OCI-LY1 (cell line): ENCODE data around the gene NDUFS7.

ENCODE experiments used
- EZH2 ChIP-seq: fragments of 200-600 bp; sonication (generic), shearing (Covaris generic); IDR thresholded peaks from 2 replicates; pipeline ENCODE4 v1.8.0; 2017; ENCODE audit warnings: borderline replicate concordance, mixed run types, mild to moderate bottlenecking, antibody characterized with exemption, low read length, moderate library complexity, mixed read lengths
- TF ChIP-seq, protein P1 (sequence below): fragments of 200-600 bp; sonication (generic), shearing (Covaris generic); IDR thresholded peaks from 2 replicates; pipeline ENCODE4 v1.5.1; 2017; ENCODE audit warnings: mild to moderate bottlenecking, antibody characterized with exemption, low read length, moderate library complexity, mixed read lengths

DNA sequence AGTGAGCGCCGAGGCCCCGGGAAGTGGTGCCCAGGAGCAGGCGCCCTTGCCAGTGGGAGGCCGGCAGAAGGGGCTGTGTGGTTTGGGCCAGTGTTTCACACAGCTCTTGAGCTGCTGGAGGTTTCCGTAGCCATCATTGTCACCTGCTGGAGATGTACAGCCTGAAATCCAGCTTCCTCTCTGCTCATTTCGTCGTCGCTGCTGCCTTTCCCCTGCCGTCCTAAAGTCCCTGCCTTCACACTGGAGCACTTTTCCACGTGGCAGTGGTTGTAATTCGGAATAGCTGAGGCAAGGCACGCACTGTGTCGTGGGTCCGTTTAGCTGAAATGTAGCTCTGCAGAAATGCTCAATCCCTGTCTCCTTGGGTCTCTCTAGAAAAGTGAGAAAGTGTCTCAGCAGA is 36.9 kb downstream of the NDUFS7 start:
- TF ChIP-seq, protein P1, sequence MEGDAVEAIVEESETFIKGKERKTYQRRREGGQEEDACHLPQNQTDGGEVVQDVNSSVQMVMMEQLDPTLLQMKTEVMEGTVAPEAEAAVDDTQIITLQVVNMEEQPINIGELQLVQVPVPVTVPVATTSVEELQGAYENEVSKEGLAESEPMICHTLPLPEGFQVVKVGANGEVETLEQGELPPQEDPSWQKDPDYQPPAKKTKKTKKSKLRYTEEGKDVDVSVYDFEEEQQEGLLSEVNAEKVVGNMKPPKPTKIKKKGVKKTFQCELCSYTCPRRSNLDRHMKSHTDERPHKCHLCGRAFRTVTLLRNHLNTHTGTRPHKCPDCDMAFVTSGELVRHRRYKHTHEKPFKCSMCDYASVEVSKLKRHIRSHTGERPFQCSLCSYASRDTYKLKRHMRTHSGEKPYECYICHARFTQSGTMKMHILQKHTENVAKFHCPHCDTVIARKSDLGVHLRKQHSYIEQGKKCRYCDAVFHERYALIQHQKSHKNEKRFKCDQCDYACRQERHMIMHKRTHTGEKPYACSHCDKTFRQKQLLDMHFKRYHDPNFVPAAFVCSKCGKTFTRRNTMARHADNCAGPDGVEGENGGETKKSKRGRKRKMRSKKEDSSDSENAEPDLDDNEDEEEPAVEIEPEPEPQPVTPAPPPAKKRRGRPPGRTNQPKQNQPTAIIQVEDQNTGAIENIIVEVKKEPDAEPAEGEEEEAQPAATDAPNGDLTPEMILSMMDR = no peak
- no peak for TF ChIP-seq EZH2
